ENCODE data around the gene SLC2A9.

SLC2A9 gene

GRCh38 chr4:10018818-10019461, 2.4 kb downstream of the SLC2A9 start:
- DNase-seq: peak; percentile 65 to 96

GRCh38 chr4:10017037-10017893, 4.0 kb downstream of the SLC2A9 start:
- no peak for DNase-seq

DNA sequence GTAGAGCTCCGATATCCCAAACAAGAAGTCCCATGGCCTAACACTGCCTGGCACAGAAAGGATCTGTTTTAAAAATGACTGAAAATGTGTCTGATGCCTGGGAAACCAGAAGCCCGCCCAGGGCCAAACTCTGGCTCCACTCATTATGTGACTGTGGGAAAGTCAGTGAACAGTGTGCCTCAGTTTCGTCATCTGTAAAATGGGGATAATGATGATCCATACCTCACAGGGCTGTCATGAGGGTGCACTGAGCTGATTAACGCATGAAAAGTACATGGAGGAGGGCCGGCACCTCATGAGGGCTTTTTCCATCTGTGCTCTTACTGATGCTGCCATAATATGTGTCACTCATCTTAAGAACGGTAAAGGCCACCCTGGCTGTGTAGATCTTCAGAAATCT, 5.1 kb downstream of the SLC2A9 start:
- no peak for DNase-seq

DNA sequence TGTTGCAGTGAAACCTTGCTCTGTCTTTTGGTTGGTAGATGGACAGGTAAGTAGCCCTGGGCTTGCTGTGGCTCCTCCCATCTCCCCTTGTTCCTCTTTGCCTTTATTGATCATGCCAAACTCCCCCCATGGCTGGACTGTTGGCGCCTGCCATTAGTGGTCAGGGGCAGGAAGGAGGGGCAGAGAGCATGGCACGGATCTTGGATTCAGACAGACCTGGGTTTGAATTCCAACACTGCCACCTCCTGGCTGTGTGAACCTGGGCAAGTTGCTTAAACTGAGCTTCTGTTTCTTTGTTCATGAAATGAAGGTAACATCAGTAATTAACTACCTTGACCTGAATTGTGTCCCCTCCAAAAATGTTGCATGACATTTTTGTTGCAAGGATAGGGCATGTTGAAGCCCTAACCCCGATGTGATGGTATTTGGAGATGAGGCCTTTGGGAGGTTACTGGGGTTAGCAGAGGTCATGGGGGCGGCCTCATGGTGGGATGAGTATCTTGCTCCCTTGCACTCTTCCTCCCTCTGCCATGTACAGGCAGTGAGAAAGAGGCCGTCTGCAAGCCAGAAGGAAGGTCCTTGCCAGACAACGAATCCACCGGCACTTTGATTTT, 6.0 kb downstream of the SLC2A9 start:
- no peak for DNase-seq

DNA sequence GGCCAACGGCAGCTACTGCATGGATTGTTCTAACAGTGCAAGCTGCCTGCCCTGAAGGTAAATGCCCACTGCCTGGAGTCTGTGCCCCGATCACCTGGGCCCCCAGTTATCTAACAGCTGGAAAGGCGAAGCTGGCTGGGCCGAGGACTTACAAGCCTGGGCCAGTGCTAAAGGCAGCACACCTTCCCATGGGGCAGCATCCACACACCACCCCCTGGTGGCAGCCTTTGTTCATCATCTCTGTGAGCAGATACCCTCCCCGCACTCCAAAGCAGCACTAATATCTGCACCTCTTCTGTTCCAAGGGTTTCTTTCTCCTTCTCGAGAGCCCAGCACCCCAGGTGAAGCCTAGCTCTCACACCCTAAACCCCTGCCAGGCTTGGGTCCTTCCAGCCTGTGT, 7.6 kb downstream of the SLC2A9 start:
- peak in 1 of 2 donors; percentile 23 for DNase-seq

DNA sequence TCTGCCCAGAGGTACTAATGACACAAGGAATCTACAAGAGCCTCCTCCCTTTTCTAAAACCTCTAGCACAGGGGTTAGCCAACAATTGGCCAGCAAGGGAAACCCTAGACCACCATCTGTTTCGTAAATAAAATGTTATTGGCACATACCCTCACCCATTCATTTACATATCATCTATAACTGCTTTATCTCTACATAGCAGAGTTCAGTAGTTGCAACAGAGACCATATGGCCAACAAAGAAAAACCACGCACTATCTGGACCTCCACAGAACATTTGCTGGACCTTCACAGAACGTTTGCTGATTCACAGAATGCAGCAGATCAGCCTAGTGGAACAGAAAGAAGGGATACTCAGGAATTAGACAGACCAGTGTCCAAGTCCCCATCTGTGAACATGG, 9.4 kb downstream of the SLC2A9 start:
- no peak for DNase-seq

GRCh38 chr4:10011277-10011676, 10.0 kb downstream of the SLC2A9 start:
- DNase-seq: no peak

DNA sequence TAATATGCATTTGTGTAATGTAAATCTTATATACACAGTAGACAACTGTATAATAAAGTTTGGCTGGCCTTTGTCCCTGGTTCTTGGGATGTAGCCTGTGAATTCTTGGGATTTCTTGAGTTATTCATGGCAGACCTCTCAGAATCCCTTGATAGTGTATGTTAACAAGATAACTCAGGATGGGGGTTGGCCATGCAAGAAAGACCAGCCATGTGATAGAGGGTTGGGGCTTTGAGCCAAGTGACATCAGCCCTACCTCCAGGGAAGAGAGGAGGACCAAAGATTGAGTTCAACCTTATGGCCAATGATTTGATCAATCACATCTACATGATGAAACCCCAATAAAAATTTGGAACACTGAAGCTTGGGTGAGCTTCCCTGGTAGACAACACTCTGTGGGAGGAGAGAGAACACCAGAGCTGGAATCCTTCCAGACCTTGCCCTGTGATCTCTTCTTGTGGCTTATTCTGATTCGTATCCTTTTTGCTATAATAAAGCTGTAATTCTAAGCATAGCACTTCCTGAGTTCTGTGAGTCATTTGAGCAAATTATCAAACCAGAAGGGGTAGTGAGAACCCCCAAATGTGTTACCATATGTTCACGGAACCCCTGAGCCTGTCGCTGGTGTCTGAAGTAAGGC, 11.3 kb downstream of the SLC2A9 start:
- no peak for DNase-seq

DNA sequence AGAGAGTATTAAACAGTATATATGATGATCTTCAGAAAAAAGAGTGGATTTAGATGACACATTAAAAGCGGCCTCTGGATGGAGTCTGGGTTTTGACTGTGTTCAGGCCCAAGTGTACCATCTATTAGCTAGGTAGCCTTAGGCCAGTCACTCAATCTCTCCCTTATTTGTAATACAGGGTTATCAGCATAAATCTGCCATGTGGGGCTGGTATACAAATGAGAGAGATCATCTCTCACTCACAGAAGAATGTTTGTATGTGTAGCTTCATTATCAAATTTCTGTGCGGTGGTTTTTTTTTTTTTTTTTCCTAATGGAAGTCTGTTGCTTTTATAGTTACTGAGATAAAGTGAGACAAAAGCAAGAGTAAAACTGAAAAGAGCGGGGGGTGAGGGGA, 12.7 kb downstream of the SLC2A9 start:
- DNase-seq: no peak

DNA sequence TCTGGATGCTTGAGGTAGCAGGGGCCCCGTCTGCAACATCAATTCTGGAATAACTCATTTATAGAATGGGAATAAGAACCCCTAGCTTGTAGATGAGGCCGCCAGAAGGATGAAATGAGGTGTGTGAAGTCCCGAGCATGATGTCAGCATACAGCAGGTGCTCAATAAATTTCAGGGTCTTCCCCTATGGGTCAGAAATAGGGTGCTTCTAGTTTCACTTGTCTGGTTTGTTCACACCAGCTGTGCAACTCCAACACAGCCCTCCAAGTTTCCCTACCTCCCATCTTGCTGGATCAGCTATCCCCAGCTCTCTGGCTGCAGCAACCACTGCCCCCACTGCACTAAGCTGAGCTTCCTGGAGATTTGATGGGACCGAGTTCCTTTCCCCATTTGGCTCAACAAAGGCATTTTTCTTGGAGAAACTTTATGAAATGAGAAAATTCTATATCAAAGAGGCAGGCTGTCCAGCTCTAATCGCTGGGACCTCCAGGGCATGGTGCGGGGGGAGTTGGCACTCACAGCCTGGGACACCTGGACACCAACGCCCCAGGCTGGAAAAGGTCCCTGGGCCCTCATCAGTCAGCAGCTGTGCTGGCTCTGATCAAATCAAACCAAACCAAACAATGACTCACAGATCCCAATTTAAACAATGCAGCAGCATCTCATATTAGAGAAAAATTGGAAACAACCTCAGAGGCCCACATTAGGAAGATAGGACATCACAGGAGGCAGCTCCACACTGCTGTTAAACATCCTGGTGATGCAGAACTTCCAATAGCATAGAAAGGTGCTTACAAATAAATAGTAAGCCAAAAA, 13.3 kb downstream of the SLC2A9 start:
- DNase-seq: no peak

DNA sequence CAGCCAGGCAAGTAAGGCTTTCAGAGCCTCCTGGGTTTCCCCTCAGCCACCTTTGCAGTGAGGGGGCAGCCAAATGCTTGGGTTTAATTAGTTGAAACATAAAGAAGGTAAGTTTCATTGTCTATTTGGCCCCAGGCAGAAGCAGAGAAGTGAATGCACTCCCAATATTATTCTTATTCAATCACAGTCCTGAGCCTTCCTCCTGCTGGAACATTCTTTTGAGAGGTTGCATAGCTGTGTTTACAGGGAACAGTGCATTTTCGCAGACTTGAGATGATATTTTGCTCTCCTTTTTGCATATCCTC, 13.9 kb downstream of the SLC2A9 start:
- no peak for DNase-seq

DNA sequence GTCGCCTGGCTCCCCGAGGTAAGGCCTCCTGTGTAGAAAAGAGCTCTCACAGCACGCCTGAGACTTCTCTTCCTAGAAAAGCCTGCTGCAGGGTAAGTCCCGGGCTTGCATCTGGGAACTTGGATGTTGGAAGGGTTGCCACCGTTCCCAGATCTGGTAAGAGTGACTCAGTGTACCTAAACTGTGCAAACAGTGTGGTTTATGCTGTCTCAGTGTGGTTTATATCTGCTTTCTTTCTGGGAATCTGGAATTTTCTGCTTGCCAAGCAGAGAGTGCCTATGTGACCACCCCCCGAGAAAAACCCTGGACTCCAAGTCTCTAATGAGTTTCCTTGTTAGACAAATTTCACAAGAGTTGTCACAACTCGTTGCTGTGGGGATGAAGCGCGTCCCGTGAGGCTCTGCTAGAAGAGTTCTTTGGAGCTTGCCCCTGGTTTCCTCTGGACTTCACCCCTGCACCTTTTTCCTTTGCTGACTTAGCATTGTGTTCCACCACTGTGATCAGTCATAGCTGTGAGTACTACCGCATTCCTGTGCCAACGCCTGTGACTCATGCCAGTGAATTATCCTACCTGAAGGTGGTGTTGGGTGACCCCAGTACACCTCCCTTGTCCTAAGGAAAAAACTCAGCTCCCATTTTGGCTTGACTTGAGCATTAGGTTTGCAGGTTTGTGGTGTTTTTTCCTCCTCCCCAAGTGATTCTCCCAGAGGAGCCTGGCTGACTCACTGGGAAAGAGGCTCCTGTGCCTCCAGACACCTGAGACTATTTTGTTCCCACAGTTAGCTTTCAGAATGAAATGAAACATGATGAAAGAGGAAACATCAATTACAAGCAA, 14.5 kb downstream of the SLC2A9 start:
- no peak for DNase-seq

GRCh38 chr4:10006231-10006600, 15.1 kb downstream of the SLC2A9 start:
- peak in 1 of 2 donors; percentile 63 for DNase-seq

DNA sequence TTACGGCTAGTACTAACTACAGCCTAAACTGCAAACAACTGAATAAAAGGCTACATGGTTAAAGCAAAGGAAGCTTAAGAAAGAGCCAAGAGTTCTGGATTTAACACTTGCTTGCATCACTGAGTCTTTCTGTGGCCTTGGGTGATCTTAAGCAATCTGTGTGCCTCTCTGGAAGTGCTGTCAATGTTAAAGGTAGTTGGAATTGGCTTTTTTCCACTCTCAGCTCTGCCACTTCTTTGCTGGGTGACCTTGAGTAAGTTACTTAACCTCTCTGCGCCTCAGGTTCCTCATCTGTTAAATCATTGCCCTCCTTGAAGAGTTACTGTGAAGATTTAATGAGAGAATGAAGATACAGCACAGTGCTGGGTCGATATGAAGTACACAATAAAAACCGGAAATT, 15.7 kb downstream of the SLC2A9 start:
- DNase-seq: no peak

- no peak for DNase-seq
Observed at GRCh38 chr4:10003666-10004065, 17.6 kb downstream of the SLC2A9 start.

DNA sequence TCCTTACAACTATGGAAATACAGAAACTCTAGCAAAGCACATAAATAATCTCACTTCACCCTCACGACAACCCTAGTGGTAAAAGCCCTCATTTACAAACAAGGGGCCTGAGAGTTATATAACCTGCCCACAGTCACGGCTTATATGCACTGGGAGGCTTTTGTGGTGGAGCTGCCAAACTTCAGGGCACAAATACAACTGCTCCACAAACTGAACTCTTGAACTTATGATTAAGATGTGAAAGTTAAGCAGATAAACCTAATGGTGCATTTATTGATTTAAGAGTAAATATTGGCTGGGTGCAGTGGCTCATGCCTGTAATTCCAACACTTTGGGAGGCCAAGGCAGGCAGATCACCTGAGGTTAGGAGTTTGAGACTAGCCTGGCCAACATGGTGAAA, 19.0 kb downstream of the SLC2A9 start:
- no peak for DNase-seq

- DNase-seq: no peak
Observed at GRCh38 chr4:10001757-10002156, 19.5 kb downstream of the SLC2A9 start.

- DNase-seq: no peak
Observed at GRCh38 chr4:9999956-10000561, 21.2 kb downstream of the SLC2A9 start.

DNA sequence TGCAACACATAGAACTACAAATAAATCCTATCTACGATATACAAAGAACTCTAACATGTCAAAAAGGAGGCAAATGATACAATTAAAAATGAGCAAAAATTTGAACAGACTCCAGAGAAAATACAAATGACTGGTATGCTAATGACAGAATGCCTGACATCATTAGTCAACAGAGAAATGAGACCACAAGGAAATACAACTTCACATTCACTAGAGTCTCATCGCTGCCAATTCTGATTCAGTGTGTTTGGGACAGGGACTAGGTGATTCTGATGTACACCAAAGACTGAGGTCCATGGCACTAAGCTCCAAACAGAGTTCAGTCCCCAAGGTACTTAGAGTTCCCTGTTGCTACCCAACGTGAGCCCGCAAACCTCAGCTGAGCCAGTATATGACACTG, 23.4 kb downstream of the SLC2A9 start:
- DNase-seq: no peak

- no peak for DNase-seq
Observed at GRCh38 chr4:9996319-9997110, 24.8 kb downstream of the SLC2A9 start.
